GM04504 (cell line): ENCODE results near the gene FOXB2.

Experiments used
- DNase-seq: peaks from one replicate; pipeline ENCODE4 v3.0.0-alpha.2; 2012; ENCODE audit warnings: low read depth

FOXB2 gene

DNA sequence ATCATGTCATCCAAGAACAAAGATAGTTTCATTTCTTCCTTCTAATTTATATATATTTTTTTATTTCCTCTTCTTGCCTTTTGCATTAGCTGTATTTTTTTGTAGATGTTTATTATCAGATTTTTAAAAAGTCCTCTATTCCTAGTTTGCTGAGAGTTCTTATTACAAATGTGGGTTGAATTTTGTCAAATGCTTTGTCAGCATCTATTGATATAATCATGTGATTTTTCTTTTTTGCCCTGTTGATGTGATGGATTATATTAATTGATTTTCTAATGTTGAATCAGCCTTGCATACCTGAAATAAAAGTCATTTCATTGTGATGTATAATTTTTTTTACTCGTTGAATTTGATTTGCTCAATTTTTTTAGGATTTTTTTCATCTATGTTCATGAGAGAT lies 46.9 kb downstream of the FOXB2 start:
- no peak for DNase-seq
